Gastroesophageal sphincter (tissue), 4 donors: ENCODE measurements around the gene FBXW11. TPM values are rescaled to one million over a fixed set of nuclear protein-coding genes. Genes with fewer than 3 reads are reported as not detected.
"Not testable (repeated sequence)": the region's sequence is repeated elsewhere in the genome, so short reads cannot be mapped to it uniquely, and the experiment has no call there.

ENCODE experiments used
- ATAC-seq: fragments of 150-250 bp; one replicate; pipeline ENCODE4 v1.9.1; 2016; ENCODE audit warnings: mild to moderate bottlenecking, moderate library complexity
- H3K27ac ChIP-seq, 4 donors: fragments of 200-600 bp; sonication (generic) in 3 of 4; 1 replicate in 3 of 4; 2 replicates in 1 of 4; pipeline ENCODE4 v1.5.1; 2016 to 2019
- H3K27me3 ChIP-seq: fragments of 200-600 bp; sonication (generic); one replicate; pipeline ENCODE4 v1.5.1; 2019
- H3K36me3 ChIP-seq, 2 donors: fragments of 200-600 bp; sonication (generic); one replicate each; pipeline ENCODE4 v1.5.1; 2019; ENCODE audit warnings: control low read depth in 1 of 2
- H3K4me1 ChIP-seq, 3 donors: fragments of 200-600 bp; sonication (generic); 1 replicate in 2 of 3; 2 replicates in 1 of 3; pipeline ENCODE4 v1.5.1; 2016 to 2019; ENCODE audit warnings: control low read depth in 2 of 3
- H3K4me3 ChIP-seq, 2 donors: fragments of 200-600 bp; sonication (generic); one replicate each; pipeline ENCODE4 v1.5.1; 2019; ENCODE audit warnings: mild to moderate bottlenecking in 1 of 2, moderate library complexity in 1 of 2
- H3K9me3 ChIP-seq, 3 donors: fragments of 200-600 bp; sonication (generic); one replicate each; pipeline ENCODE4 v1.5.1; 2017 to 2019; ENCODE audit warnings: control low read depth in 2 of 3
- EP300 ChIP-seq: sonication (generic); formaldehyde crosslinking; IDR thresholded peaks from one replicate; pipeline ENCODE4 v1.6.1; 2017; ENCODE audit warnings: antibody characterized with exemption, mild to moderate bottlenecking
- POLR2A ChIP-seq, 2 donors: fragments of 450-650 bp; IDR thresholded peaks; one replicate each; pipeline ENCODE4 v1.6.1; 2017; ENCODE audit warnings: antibody characterized with exemption in 2 of 2, mild to moderate bottlenecking in 2 of 2, moderate library complexity in 1 of 2
- POLR2AphosphoS5 ChIP-seq: sonication (generic); formaldehyde crosslinking; IDR thresholded peaks from one replicate; pipeline ENCODE4 v1.6.1; 2017; ENCODE audit warnings: antibody characterized with exemption
- WGBS, 2 donors: methylation state at CpG; one replicate each; pipeline ENCODE4 v1.1.5; 2018; ENCODE audit warnings: low coverage in 1 of 2; 5-methylcytosine and 5-hydroxymethylcytosine counted together
- total RNA-seq, 4 donors: library from RNA; depleted of rRNA; stranded (reverse); fragments of >200 nt; gene quantifications; one replicate each; pipeline ENCODE4 v1.1.0, GENCODE V29; 2016
- TF ChIP-seq, protein P1 (sequence below), 4 experiments: fragments of 200-600 bp in 2 of 4; fragments of 450-650 bp in 2 of 4; sonication (generic) in 1 of 4; IDR thresholded peaks; one replicate each; pipeline ENCODE4 v1.5.1; 2017 to 2019; ENCODE audit warnings: antibody characterized with exemption in 4 of 4, mild to moderate bottlenecking in 2 of 4, moderate library complexity in 2 of 4

FBXW11 gene
- total RNA-seq, 4 donors from 2014 or later, result 64.3 to 88.3 (median 76.3) TPM

DNA sequence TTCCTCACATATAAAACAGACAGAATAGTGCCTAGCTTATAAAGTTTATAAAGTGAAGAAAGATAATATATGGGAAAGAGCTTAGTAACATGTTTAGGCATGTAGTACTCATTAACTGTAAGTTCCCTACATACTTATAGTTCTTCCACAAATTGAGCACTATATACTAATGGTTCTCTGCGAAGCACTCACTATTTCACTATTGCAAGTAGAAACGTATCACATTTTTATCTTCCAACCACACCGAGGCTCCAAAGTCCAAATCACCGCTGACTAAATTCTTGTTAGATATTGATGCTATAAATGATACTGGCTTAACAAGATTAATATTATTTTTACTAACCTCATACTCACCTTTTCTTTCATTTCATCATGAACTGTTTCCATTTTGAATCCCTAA, 61.0 kb downstream of the FBXW11 start:
- H3K9me3 ChIP-seq, result no peaks in the 10 kb centered on the region
- no peak for ATAC-seq
- no peak overlapping the region for H3K4me3 ChIP-seq
- H3K4me1 ChIP-seq, result peaks cover 0 to 44% (median 6%) of the 10 kb centered on the region in 3 donors
- TF ChIP-seq, protein P1, sequence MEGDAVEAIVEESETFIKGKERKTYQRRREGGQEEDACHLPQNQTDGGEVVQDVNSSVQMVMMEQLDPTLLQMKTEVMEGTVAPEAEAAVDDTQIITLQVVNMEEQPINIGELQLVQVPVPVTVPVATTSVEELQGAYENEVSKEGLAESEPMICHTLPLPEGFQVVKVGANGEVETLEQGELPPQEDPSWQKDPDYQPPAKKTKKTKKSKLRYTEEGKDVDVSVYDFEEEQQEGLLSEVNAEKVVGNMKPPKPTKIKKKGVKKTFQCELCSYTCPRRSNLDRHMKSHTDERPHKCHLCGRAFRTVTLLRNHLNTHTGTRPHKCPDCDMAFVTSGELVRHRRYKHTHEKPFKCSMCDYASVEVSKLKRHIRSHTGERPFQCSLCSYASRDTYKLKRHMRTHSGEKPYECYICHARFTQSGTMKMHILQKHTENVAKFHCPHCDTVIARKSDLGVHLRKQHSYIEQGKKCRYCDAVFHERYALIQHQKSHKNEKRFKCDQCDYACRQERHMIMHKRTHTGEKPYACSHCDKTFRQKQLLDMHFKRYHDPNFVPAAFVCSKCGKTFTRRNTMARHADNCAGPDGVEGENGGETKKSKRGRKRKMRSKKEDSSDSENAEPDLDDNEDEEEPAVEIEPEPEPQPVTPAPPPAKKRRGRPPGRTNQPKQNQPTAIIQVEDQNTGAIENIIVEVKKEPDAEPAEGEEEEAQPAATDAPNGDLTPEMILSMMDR (IDR thresholded peaks at IDR 0.05), result no peak
- TF ChIP-seq POLR2AphosphoS5, result no peak
- no peak for TF ChIP-seq EP300
- no peak for TF ChIP-seq POLR2A (IDR thresholded peaks at IDR 0.05)
- no peaks in the 10 kb centered on the region for H3K36me3 ChIP-seq
- 67 to 94% methylated on average over 4 of the region's 4 CpGs for WGBS, 2 donors
- no peaks in the 10 kb centered on the region for H3K27me3 ChIP-seq
- H3K27ac ChIP-seq, result no peak overlapping the region

DNA sequence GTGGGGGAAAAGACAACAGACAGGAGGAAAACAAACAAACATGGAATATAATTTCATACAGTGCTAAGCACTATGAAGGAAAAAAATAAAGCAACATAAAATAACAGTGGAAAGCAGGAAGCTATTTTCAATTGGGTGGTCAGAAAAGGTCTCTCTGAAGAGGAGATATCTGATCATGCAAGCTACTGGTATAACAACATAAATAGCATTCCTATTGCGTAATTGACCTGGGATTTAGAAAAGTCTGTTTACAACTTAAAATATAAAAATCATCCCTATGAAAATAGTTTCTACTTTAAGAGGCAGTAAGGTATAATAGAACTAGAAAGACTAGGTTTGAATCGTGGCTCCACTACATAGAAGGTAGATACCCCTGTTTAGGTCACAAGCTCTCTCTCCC, 61.4 kb downstream of the FBXW11 start:
- Histone ChIP-seq H3K4me3 (no peak overlapping the region), H3K27me3 (no peaks in the 10 kb centered on the region), H3K9me3 (no peaks in the 10 kb centered on the region), H3K27ac (no peak overlapping the region), H3K36me3 (no peaks in the 10 kb centered on the region), H3K4me1 (peaks cover 0 to 48% (median 6%) of the 10 kb centered on the region in 3 donors)
- no peak for ATAC-seq
- WGBS, 2 donors, result 73 to 92% methylated on average over 2 of the region's 2 CpGs
- TF ChIP-seq POLR2AphosphoS5, result no peak
- TF ChIP-seq POLR2A (IDR thresholded peaks at IDR 0.05), result no peak
- TF ChIP-seq, protein P1 (IDR thresholded peaks at IDR 0.05), result no peak
- no peak for TF ChIP-seq EP300

DNA sequence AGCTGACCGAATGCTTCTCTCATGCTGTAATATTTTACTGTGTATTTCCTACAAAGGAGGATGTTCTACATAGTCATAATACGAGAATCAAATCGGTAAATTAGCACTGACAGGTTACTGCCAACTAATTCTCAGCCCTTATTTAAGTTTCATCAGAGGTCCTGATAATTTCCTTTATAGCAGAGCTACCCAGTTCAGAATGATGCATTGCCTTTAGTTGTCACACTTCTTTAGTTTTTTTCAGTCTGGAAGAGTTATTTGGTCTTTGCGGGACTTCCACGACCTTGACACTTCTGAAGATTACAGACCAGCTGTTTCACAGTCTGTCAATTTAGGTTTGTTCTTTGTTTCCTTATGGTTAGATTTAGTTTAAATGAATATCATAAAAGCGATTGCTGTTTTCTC, 64.3 kb downstream of the FBXW11 start:
- not testable (repeated sequence) for ATAC-seq, H3K9me3 ChIP-seq
- 52 to 58% methylated on average over 3 to 4 of the region's 6 CpGs for WGBS, 2 donors

DNA sequence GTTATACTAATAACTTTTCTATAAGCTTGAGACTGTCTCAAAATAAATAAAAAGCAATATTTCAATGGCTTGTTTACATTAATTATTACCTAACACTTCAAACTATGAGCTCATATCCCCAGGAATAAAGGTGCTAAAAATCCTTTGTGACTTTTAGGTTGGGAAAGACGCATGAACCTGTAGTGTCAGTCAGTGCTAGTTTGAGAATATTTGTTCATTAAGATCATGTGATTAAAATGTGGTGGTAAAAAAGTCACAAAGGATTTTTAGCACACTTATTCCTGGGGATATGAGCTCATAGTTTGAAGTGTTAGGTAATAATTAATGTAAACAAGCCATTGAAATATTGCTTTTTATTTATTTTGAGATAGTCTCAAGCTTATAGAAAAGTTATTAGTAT, 64.8 kb downstream of the FBXW11 start:
- H3K9me3 ChIP-seq, H3K27ac ChIP-seq, H3K27me3 ChIP-seq, H3K36me3 ChIP-seq, ATAC-seq, H3K4me3 ChIP-seq: not testable (repeated sequence)
- peaks cover 0 to 34% (median 6%) of the 10 kb centered on the region in 3 donors for H3K4me1 ChIP-seq
- WGBS, 2 donors, result 55 to 67% methylated on average over 1 of the region's 1 CpG

More for the DNA sequence above, 64.3 kb downstream of the FBXW11 start:
- not testable (repeated sequence) for H3K36me3 ChIP-seq, H3K4me3 ChIP-seq, H3K27ac ChIP-seq, H3K27me3 ChIP-seq
- H3K4me1 ChIP-seq, result peaks cover 0 to 34% (median 6%) of the 10 kb centered on the region in 3 donors

DNA sequence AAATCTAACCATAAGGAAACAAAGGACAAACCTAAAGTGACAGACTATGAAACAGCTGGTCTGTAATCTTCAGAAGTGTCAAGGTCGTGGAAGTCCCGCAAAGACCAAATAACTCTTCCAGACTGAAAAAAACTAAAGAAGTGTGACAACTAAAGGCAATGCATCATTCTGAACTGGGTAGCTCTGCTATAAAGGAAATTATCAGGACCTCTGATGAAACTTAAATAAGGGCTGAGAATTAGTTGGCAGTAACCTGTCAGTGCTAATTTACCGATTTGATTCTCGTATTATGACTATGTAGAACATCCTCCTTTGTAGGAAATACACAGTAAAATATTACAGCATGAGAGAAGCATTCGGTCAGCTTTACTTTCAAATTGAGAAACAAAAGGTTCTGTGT, 65.2 kb downstream of the FBXW11 start:
- not testable (repeated sequence) for H3K9me3 ChIP-seq, H3K27me3 ChIP-seq, H3K36me3 ChIP-seq, H3K27ac ChIP-seq, H3K4me3 ChIP-seq, ATAC-seq
- H3K4me1 ChIP-seq, result peaks cover 0 to 34% (median 6%) of the 10 kb centered on the region in 3 donors
- WGBS, 2 donors, result 60 to 63% methylated on average over 1 to 2 of the region's 5 CpGs

DNA sequence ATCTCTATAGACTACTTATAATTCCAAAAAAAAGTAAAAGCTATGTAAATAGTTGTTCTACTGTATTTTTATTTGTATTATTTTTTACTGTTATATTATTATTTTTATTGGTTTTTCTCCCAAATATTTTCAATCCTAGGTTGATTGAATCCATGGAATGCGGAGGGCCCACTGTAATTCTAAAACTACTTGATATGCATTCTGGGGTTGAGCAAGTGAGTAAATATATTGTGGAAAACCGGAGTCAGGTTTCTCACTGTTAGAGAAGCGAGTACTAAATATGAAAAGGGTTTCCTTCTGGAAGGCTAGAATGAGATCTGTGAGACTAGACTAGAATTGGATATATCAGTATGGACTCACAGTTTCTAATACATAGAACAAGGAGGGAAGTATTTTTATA, 66.5 kb downstream of the FBXW11 start:
- H3K4me3 ChIP-seq, result no peak overlapping the region
- peaks cover 0 to 5% (median 0%) of the 10 kb centered on the region in 3 donors for H3K9me3 ChIP-seq
- H3K4me1 ChIP-seq, result peaks cover 0 to 24% (median 0%) of the 10 kb centered on the region in 3 donors
- H3K27me3 ChIP-seq, result no peaks in the 10 kb centered on the region
- H3K27ac ChIP-seq, result no peak overlapping the region
- 89 to 93% methylated on average over 3 of the region's 3 CpGs for WGBS, 2 donors
- no peak for TF ChIP-seq POLR2A (IDR thresholded peaks at IDR 0.05)
- TF ChIP-seq, protein P1 (IDR thresholded peaks at IDR 0.05), result no peak
- TF ChIP-seq POLR2AphosphoS5, result no peak
- TF ChIP-seq EP300, result no peak
- ATAC-seq, result no peak
- no peaks in the 10 kb centered on the region for H3K36me3 ChIP-seq

DNA sequence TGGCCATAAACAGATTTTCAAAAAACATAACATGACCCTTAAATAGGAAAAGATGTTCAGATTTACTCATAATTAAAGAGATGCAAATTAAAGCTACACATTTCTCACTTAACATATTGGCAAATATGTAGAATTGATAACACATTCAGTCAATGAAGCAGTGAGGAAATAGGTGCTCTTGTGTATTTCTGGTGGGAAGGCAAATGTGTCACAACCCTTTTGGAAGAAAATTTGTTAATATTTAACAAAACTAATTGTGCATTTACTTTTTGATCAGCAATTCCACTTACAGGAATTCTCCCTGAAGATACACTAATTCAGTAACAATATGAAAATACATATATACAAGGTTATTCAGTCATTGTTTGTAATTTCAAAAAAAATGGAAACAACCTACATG, 68.1 kb downstream of the FBXW11 start:
- no peaks in the 10 kb centered on the region for H3K27me3 ChIP-seq
- no peak overlapping the region for H3K4me3 ChIP-seq
- no peak for ATAC-seq
- H3K9me3 ChIP-seq, result peaks cover 0 to 13% (median 0%) of the 10 kb centered on the region in 3 donors
- TF ChIP-seq, protein P1 (IDR thresholded peaks at IDR 0.05), result no peak
- TF ChIP-seq POLR2A (IDR thresholded peaks at IDR 0.05), result no peak
- TF ChIP-seq EP300, result no peak
- no peak for TF ChIP-seq POLR2AphosphoS5
- H3K36me3 ChIP-seq, result no peaks in the 10 kb centered on the region
- H3K4me1 ChIP-seq, result peaks cover 0 to 18% (median 0%) of the 10 kb centered on the region in 3 donors
- no peak overlapping the region for H3K27ac ChIP-seq
